ENCODE measurements around the gene MACROD2.

- TF ChIP-seq EZH2 (IDR thresholded peaks at IDR 0.05; ENCODE audit: borderline replicate concordance, low read depth, low read length, poor library complexity, severe bottlenecking) (no peak), CTCF (conservative IDR thresholded peaks at IDR 0.05; ENCODE audit: low read depth, low read length) (no peak)
Observed at GRCh38 chr20:14282140-14282539, 286.8 kb downstream of the MACROD2 start.
